GM21390 (cell line): ENCODE measurements around the gene SPTLC3.

ENCODE experiments used
- ATAC-seq: cut with Tn5 transposase; IDR thresholded peaks from one replicate; pipeline ENCODE4 v1.9.1; 2021; ENCODE audit not compliant: unreplicated experiment

Gene SPTLC3

GRCh38 chr20:13130061-13130706 is 121.4 kb downstream of the SPTLC3 start:
- ATAC-seq: no peak

- no peak for ATAC-seq
These were observed 121.9 kb downstream of the SPTLC3 start for GRCh38 chr20:13130707-13131103.

GRCh38 chr20:13131688-13132087 is 122.9 kb downstream of the SPTLC3 start:
- no peak for ATAC-seq

- no peak for ATAC-seq
These were observed 130.8 kb downstream of the SPTLC3 start for GRCh38 chr20:13139459-13140150.

GRCh38 chr20:13140201-13140600 is 131.4 kb downstream of the SPTLC3 start:
- no peak for ATAC-seq

GRCh38 chr20:13140775-13141174 is 132.0 kb downstream of the SPTLC3 start:
- no peak for ATAC-seq

- ATAC-seq: no peak
These were observed 132.8 kb downstream of the SPTLC3 start for GRCh38 chr20:13141546-13141945.

GRCh38 chr20:13142143-13142542 is 133.4 kb downstream of the SPTLC3 start:
- no peak for ATAC-seq

- ATAC-seq: no peak
These were observed 138.5 kb downstream of the SPTLC3 start for GRCh38 chr20:13147071-13147963.

- ATAC-seq: no peak
These were observed 139.2 kb downstream of the SPTLC3 start for GRCh38 chr20:13147971-13148370.

GRCh38 chr20:13148402-13148801 is 139.6 kb downstream of the SPTLC3 start:
- no peak for ATAC-seq

GRCh38 chr20:13148961-13149360 is 140.2 kb downstream of the SPTLC3 start:
- no peak for ATAC-seq

- ATAC-seq: no peak
These were observed 140.8 kb downstream of the SPTLC3 start for GRCh38 chr20:13149371-13150105.

- no peak for ATAC-seq
These were observed 149.6 kb downstream of the SPTLC3 start for GRCh38 chr20:13158369-13158768.

GRCh38 chr20:13159889-13160288 is 151.1 kb downstream of the SPTLC3 start:
- ATAC-seq: no peak

- no peak for ATAC-seq
These were observed 156.4 kb downstream of the SPTLC3 start for GRCh38 chr20:13165203-13165602.

- no peak for ATAC-seq
These were observed 157.2 kb downstream of the SPTLC3 start for GRCh38 chr20:13166011-13166410.

- no peak for ATAC-seq
These were observed 157.7 kb downstream of the SPTLC3 start for GRCh38 chr20:13166437-13166836.

GRCh38 chr20:13169086-13169485 is 160.3 kb downstream of the SPTLC3 start:
- ATAC-seq: no peak

GRCh38 chr20:13170771-13171170 is 162.0 kb downstream of the SPTLC3 start:
- no peak for ATAC-seq

- no peak for ATAC-seq
These were observed 164.4 kb downstream of the SPTLC3 start for GRCh38 chr20:13173201-13173600.
